ENCODE measurements around the gene TBX3.
A peak's percentile ranks its signal among the peaks of the same experiment; 100 is the strongest.

The TBX3 gene

DNA sequence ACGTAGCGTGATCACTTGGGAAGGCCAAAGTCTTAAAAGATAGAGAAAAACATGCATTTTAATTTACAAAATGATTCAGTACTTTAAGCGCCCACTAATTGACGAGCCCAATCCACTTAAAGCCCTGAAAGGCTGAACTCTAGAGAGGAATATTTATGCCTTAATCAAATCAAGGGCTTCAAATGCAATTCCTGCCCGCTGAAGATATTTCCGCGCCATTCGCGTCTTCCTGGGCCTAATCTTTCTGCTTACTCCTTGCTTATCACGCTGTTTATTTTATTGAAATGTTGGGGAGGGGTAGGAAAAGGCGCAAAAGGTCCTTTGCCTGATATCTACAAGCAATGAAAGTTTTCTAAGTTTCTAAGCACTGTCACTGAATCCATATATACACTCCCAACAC, 4.0 kb downstream of the TBX3 start:
- no peaks in the 10 kb centered on the region for H3K9me3 ChIP-seq (ENCODE audit: control insufficient read depth in 1 of 2, low read length in 2 of 2)
- peaks cover 0 to 12% of the 10 kb centered on the region in 2 donors for H3K36me3 ChIP-seq (ENCODE audit: control insufficient read depth in 1 of 2, insufficient read depth in 2 of 2, low read length in 2 of 2)
- H3K4me3 ChIP-seq (ENCODE audit: low read depth in 1 of 2, low read length in 2 of 2): peak overlapping the region; percentile 85 to 86
- no peak overlapping the region for H3K27ac ChIP-seq (ENCODE audit: low read length)
- peaks cover 0 to 14% of the 10 kb centered on the region in 2 donors for H3K4me1 ChIP-seq (ENCODE audit: control insufficient read depth in 1 of 2, insufficient read depth in 2 of 2, low read length in 2 of 2)
- peaks cover 3% of the 10 kb centered on the region for H3K27me3 ChIP-seq (ENCODE audit: low read depth, low read length)

DNA sequence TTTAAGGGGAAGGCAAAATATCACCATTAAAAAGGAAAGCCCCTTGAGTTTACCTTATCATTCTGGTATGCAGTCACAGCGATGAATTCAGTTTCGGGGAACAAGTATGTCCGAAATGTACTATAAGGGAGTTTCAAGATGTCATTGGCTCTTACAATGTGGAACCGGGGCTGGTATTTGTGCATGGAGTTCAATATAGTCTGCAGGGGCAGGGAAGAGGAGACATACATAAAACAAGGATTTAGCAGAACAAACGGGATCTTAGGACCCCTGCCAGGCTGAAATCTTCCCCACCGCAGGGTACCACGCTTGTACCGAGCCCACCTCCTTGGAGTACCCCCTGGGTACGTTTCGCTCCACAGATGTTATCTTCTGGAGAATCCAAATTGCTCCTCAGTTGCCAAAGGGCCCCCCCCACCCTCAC, 4.5 kb downstream of the TBX3 start:
- Histone ChIP-seq H3K9me3 (ENCODE audit: control insufficient read depth in 1 of 2, low read length in 2 of 2) (no peaks in the 10 kb centered on the region), H3K27ac (ENCODE audit: low read length) (no peak overlapping the region), H3K4me1 (ENCODE audit: control insufficient read depth in 1 of 2, insufficient read depth in 2 of 2, low read length in 2 of 2) (peaks cover 0 to 10% of the 10 kb centered on the region in 2 donors), H3K36me3 (ENCODE audit: control insufficient read depth in 1 of 2, insufficient read depth in 2 of 2, low read length in 2 of 2) (peaks cover 0 to 12% of the 10 kb centered on the region in 2 donors), H3K4me3 (ENCODE audit: low read depth in 1 of 2, low read length in 2 of 2) (peak overlapping the region; percentile 85 to 86), H3K27me3 (ENCODE audit: low read depth, low read length) (peaks cover 3% of the 10 kb centered on the region)

DNA sequence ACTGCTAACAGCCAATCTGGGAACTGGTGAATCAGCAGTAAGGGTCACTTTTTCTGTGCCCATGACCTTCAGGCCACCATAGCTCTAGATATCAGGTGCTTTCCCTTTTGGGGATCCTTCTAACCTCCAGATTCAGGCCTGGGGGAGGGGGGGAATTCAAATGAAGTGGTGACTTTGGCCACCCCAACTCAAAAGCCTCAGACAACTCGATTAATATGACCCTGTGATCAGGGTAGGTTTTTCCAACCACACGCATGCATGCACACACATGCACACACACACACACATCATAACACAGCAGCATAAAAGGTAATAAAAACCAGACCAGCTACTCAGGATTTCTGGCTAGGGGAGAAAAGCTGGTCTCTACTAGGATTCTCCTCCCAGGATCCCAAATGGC, 5.3 kb downstream of the TBX3 start:
- H3K27me3 ChIP-seq (ENCODE audit: low read depth, low read length): peaks cover 3% of the 10 kb centered on the region
- peaks cover 0 to 16% of the 10 kb centered on the region in 2 donors for H3K4me1 ChIP-seq (ENCODE audit: control insufficient read depth in 1 of 2, insufficient read depth in 2 of 2, low read length in 2 of 2)
- H3K36me3 ChIP-seq (ENCODE audit: control insufficient read depth in 1 of 2, insufficient read depth in 2 of 2, low read length in 2 of 2): peaks cover 0 to 15% of the 10 kb centered on the region in 2 donors
- no peak overlapping the region for H3K27ac ChIP-seq (ENCODE audit: low read length)
- H3K9me3 ChIP-seq (ENCODE audit: control insufficient read depth in 1 of 2, low read length in 2 of 2): no peaks in the 10 kb centered on the region
- H3K4me3 ChIP-seq (ENCODE audit: low read depth in 1 of 2, low read length in 2 of 2): no peak overlapping the region

DNA sequence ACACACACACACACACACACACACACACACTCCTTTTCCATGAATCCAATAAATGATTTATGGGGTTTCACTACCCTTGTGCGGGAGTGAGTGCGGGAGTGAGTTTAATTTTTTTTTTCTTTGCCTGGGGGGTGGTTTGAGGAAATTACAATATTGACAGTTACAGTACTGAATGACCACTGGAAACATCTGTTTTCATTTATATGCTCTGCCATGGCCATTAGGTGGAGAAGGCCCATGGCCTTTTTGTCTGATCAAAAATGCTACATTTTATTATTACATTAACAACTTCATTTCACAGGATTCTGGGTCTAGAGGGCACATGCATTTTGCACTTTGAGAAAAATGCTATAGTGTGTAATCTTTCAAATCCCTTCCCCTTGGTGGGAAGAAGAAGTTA, 5.9 kb downstream of the TBX3 start:
- H3K9me3 ChIP-seq (ENCODE audit: control insufficient read depth in 1 of 2, low read length in 2 of 2): no peaks in the 10 kb centered on the region
- peaks cover 3% of the 10 kb centered on the region for H3K27me3 ChIP-seq (ENCODE audit: low read depth, low read length)
- peaks cover 0 to 21% of the 10 kb centered on the region in 2 donors for H3K4me1 ChIP-seq (ENCODE audit: control insufficient read depth in 1 of 2, insufficient read depth in 2 of 2, low read length in 2 of 2)
- no peak overlapping the region for H3K4me3 ChIP-seq (ENCODE audit: low read depth in 1 of 2, low read length in 2 of 2)
- H3K36me3 ChIP-seq (ENCODE audit: control insufficient read depth in 1 of 2, insufficient read depth in 2 of 2, low read length in 2 of 2): peaks cover 0 to 18% of the 10 kb centered on the region in 2 donors
- H3K27ac ChIP-seq (ENCODE audit: low read length): no peak overlapping the region

DNA sequence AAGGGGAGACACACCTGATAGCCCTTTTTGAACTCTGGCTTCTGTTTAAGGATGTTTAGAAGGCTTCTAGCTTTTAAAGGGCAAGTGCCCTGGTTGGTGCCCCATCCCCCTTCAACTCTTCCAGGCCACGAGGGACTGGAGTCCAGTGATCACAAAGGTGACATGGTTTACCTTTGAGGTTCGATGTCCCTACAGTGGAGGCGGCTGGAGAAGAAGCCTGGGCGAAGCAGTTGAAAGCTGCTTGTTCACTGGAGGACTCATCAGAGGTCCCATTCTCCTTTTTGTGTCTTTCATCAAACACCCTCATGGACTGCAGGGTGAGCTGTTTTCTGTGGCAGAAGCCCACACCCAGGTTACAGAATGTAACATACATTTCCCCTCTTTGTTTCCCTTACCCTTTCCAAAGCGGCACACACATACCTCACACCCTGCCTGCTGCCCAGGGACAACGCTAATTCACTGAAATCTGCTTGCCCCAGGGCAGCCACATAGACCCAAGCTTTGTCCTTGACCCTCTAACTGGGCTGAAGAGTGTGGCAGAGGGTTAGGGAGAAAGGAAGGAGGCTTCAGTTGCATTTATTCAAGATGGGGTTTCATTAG, 7.7 kb downstream of the TBX3 start:
- Histone ChIP-seq H3K4me3 (ENCODE audit: low read depth in 1 of 2, low read length in 2 of 2) (no peak overlapping the region), H3K9me3 (ENCODE audit: control insufficient read depth in 1 of 2, low read length in 2 of 2) (no peaks in the 10 kb centered on the region), H3K27me3 (ENCODE audit: low read depth, low read length) (peaks cover 3% of the 10 kb centered on the region), H3K36me3 (ENCODE audit: control insufficient read depth in 1 of 2, insufficient read depth in 2 of 2, low read length in 2 of 2) (peaks cover 7 to 18% of the 10 kb centered on the region in 2 donors), H3K27ac (ENCODE audit: low read length) (no peak overlapping the region), H3K4me1 (ENCODE audit: control insufficient read depth in 1 of 2, insufficient read depth in 2 of 2, low read length in 2 of 2) (peaks cover 0 to 21% of the 10 kb centered on the region in 2 donors)

DNA sequence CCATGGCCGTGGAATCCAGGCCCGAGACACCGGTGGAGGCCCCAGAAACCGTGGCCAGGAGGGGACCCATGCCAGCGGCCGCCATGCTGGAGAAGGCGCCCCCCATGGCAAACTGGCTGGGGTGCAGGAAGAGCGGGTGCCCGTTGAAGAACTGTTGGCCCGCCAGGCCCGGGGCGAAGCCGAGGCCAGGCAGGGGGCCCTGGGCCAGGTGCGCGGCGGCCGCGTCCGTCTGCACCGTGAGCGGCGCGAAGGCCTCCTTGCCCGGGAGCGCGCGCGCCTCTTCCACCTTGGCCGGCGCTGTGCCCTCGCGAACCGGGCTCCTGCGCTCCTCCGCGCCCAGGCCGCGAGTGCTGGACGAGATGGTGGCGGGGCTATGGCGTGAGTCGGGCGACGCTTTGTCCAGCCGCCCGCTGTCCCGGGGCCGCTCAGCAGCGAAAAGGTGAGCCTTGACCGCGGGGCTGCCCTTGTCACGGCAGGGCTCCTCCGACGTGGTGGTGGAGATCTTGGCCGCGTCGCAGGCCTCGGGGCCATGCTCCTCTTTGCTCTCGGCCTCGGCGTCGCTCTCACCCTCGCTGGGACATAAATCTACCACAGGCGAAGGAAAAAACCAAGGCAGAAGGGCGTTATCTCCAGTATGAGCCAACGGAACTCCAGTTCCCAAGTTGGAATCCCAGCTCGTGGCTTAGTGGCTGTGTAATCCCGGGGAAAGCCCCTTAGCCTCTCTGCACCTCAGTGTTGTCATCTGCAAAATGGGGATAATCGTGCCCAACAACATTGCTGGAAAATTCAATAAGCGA, 9.5 kb downstream of the TBX3 start:
- H3K9me3 ChIP-seq (ENCODE audit: control insufficient read depth in 1 of 2, low read length in 2 of 2): no peaks in the 10 kb centered on the region
- peaks cover 7 to 18% of the 10 kb centered on the region in 2 donors for H3K36me3 ChIP-seq (ENCODE audit: control insufficient read depth in 1 of 2, insufficient read depth in 2 of 2, low read length in 2 of 2)
- peaks cover 0 to 15% of the 10 kb centered on the region in 2 donors for H3K4me1 ChIP-seq (ENCODE audit: control insufficient read depth in 1 of 2, insufficient read depth in 2 of 2, low read length in 2 of 2)
- H3K27me3 ChIP-seq (ENCODE audit: low read depth, low read length): peaks cover 3% of the 10 kb centered on the region
- no peak overlapping the region for H3K27ac ChIP-seq (ENCODE audit: low read length)
- H3K4me3 ChIP-seq (ENCODE audit: low read depth in 1 of 2, low read length in 2 of 2): no peak overlapping the region

DNA sequence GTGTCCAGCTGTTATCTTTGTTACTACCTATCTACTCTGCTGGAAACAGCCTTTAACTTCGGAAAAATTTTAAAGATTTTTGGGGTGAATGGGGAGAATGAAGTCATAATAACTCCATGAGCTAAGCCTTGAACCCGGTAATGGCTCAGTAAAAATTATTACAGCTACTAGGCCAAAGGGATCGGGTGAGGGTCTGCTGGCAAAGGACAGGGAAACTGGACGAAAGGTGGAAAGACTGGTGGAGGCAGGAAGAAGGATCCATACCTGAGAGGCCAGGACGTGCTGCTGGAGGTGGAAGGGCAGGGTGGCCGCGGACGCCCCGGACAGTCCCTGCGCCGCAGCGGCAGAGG, 10.1 kb downstream of the TBX3 start:
- H3K9me3 ChIP-seq (ENCODE audit: control insufficient read depth in 1 of 2, low read length in 2 of 2): no peaks in the 10 kb centered on the region
- peaks cover 3% of the 10 kb centered on the region for H3K27me3 ChIP-seq (ENCODE audit: low read depth, low read length)
- H3K4me1 ChIP-seq (ENCODE audit: control insufficient read depth in 1 of 2, insufficient read depth in 2 of 2, low read length in 2 of 2): peaks cover 0 to 15% of the 10 kb centered on the region in 2 donors
- H3K4me3 ChIP-seq (ENCODE audit: low read depth in 1 of 2, low read length in 2 of 2): no peak overlapping the region
- H3K27ac ChIP-seq (ENCODE audit: low read length): peak overlapping the region; percentile 18
- H3K36me3 ChIP-seq (ENCODE audit: control insufficient read depth in 1 of 2, insufficient read depth in 2 of 2, low read length in 2 of 2): peaks cover 7 to 18% of the 10 kb centered on the region in 2 donors

DNA sequence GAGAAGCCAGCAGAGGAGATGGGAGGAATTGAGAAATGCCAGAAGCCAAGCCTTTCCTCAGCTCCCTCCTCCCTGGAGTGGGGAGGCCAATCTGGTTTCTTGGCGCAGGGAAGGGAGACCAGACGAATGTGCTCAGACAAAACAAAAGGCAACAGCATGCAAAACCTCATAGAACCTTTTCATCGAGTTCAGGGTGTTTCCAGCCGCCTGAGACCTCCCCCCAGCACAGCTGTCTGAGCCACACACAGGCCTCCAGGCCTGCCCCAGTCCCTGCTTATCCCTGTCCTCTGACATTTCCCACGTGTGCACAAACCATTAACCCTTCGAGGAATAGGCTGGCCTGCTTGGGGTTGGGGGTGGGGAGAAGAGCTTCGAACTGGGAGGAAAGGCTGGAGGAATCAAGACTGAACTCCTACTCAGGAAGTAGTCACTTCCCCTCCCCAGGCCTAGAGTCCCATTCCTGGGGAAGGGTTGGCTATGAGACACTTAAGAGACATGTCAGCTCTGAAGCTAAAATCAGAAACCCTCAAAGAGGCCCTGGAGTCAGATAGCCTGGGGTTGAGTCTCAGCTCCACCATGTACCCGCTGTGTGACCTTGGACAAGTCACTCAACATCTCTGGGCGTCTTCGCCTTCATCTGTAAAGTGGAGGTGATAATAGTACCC, 10.7 kb downstream of the TBX3 start:
- peak overlapping the region; percentile 18 for H3K27ac ChIP-seq (ENCODE audit: low read length)
- H3K36me3 ChIP-seq (ENCODE audit: control insufficient read depth in 1 of 2, insufficient read depth in 2 of 2, low read length in 2 of 2): peaks cover 7 to 18% of the 10 kb centered on the region in 2 donors
- H3K4me3 ChIP-seq (ENCODE audit: low read depth in 1 of 2, low read length in 2 of 2): no peak overlapping the region
- H3K4me1 ChIP-seq (ENCODE audit: control insufficient read depth in 1 of 2, insufficient read depth in 2 of 2, low read length in 2 of 2): peaks cover 0 to 15% of the 10 kb centered on the region in 2 donors
- H3K9me3 ChIP-seq (ENCODE audit: control insufficient read depth in 1 of 2, low read length in 2 of 2): no peaks in the 10 kb centered on the region
- peaks cover 3% of the 10 kb centered on the region for H3K27me3 ChIP-seq (ENCODE audit: low read depth, low read length)

DNA sequence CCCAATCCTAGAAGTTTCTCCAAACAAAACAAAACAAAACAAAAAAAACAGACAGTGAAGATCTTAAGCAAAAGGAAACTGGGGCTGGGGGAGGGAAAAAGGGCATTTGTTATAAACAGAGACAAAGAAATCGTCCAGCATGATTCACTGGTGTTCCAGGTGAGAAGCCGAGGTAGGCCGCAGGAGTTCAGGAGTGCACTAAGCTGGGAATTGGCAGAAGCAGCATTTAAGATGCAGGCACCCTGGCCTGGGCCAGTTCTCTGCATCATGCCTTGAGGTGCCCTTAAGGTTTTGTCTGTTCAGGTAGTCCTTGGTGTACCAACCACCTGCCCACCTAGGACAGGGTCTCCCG, 11.2 kb downstream of the TBX3 start:
- peaks cover 7 to 18% of the 10 kb centered on the region in 2 donors for H3K36me3 ChIP-seq (ENCODE audit: control insufficient read depth in 1 of 2, insufficient read depth in 2 of 2, low read length in 2 of 2)
- peaks cover 3% of the 10 kb centered on the region for H3K27me3 ChIP-seq (ENCODE audit: low read depth, low read length)
- H3K27ac ChIP-seq (ENCODE audit: low read length): no peak overlapping the region

DNA sequence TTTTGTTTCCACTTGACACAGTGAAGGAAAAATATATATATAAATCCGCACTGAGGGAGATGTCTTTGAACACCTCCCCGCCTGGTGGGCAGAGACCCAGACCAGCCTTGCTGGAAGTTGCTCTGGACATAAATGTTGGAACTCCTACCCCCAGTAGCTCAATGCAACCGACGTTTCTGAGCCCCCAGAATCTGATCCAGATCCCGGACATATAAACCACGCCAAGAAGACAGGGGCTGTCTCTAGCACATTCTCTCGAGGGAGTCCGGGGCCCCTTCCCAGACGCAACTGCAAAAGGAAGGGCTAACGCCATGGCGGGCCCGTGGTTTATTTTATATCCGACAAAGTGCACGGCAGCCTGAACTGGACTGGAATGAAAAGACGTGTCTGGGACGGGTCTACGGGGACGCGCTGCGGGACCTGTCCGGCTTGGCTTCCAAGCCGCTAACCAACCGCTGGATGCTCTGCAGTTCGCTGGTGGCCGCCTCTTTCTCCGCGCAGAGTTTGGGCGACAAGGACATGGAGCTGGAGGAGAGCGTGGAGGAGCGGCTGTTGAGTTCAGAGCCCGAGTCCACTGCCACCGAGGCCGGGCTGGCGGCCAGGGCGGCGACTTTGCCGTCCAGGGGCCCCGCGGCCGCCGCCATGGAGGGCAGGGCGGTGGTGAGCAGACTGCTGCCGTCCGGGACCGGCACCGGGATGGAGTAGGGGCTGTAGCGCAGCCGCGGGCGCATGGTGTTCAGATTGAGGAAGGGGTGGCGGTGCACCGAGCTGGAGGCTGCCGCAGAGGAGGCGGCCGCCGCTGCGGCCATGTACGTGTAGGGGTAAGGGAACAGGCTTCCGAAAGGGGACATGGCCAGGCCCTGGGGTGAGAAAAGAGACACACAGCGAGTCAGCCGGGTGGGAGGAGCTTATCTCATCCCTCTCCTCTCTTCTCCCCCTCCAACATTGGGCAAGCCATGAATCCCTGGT, 12.2 kb downstream of the TBX3 start:
- H3K36me3 ChIP-seq (ENCODE audit: control insufficient read depth in 1 of 2, insufficient read depth in 2 of 2, low read length in 2 of 2): peaks cover 7 to 18% of the 10 kb centered on the region in 2 donors
- H3K27ac ChIP-seq (ENCODE audit: low read length): no peak overlapping the region
- H3K4me3 ChIP-seq (ENCODE audit: low read depth in 1 of 2, low read length in 2 of 2): peak overlapping the region in 1 of 2 donors; percentile 45
- H3K4me1 ChIP-seq (ENCODE audit: control insufficient read depth in 1 of 2, insufficient read depth in 2 of 2, low read length in 2 of 2): peaks cover 0 to 22% of the 10 kb centered on the region in 2 donors
- no peaks in the 10 kb centered on the region for H3K9me3 ChIP-seq (ENCODE audit: control insufficient read depth in 1 of 2, low read length in 2 of 2)
- peaks cover 3% of the 10 kb centered on the region for H3K27me3 ChIP-seq (ENCODE audit: low read depth, low read length)

More for the DNA sequence above, 11.2 kb downstream of the TBX3 start:
- Histone ChIP-seq H3K4me3 (ENCODE audit: low read depth in 1 of 2, low read length in 2 of 2) (no peak overlapping the region), H3K4me1 (ENCODE audit: control insufficient read depth in 1 of 2, insufficient read depth in 2 of 2, low read length in 2 of 2) (peaks cover 0 to 17% of the 10 kb centered on the region in 2 donors), H3K9me3 (ENCODE audit: control insufficient read depth in 1 of 2, low read length in 2 of 2) (no peaks in the 10 kb centered on the region)
